ENCODE results near the gene NRXN2.

Gene NRXN2

GRCh38 chr11:64716473-64717267 is 6.3 kb downstream of the NRXN2 start:
- Histone ChIP-seq H3K9me3 (ENCODE audit: insufficient read depth, low read depth, low read length) (no peaks in the 10 kb centered on the region), H3K4me1 (ENCODE audit: insufficient read depth, low read length) (peaks cover under 1% of the 10 kb centered on the region; the same call in 1 of the 2 replicates), H3K27me3 (ENCODE audit: insufficient read depth, low read length) (peaks cover 71% of the 10 kb centered on the region), H3K4me3 (ENCODE audit: low read length) (no peak overlapping the region), H3K36me3 (ENCODE audit: insufficient read depth, low read length) (no peaks in the 10 kb centered on the region), H3K9ac (ENCODE audit: low read depth, low read length) (no peak overlapping the region), H3K27ac (ENCODE audit: low read depth, low read length) (no peak overlapping the region)
- WGBS: 67% methylated on average over 21 of the region's 21 CpGs

GRCh38 chr11:64715756-64716472 is 7.1 kb downstream of the NRXN2 start:
- Histone ChIP-seq H3K9ac (ENCODE audit: low read depth, low read length) (no peak overlapping the region), H3K9me3 (ENCODE audit: insufficient read depth, low read depth, low read length) (no peaks in the 10 kb centered on the region), H3K27ac (ENCODE audit: low read depth, low read length) (no peak overlapping the region), H3K27me3 (ENCODE audit: insufficient read depth, low read length) (peaks cover 70% of the 10 kb centered on the region), H3K36me3 (ENCODE audit: insufficient read depth, low read length) (no peaks in the 10 kb centered on the region), H3K4me1 (ENCODE audit: insufficient read depth, low read length) (peaks cover 6% of the 10 kb centered on the region), H3K4me3 (ENCODE audit: low read length) (no peak overlapping the region)
- 75% methylated on average over 11 of the region's 13 CpGs for WGBS

GRCh38 chr11:64715110-64715509 is 7.9 kb downstream of the NRXN2 start:
- peaks cover 14% of the 10 kb centered on the region for H3K4me1 ChIP-seq (ENCODE audit: insufficient read depth, low read length)
- H3K9me3 ChIP-seq (ENCODE audit: insufficient read depth, low read depth, low read length): no peaks in the 10 kb centered on the region
- H3K36me3 ChIP-seq (ENCODE audit: insufficient read depth, low read length): no peaks in the 10 kb centered on the region
- peaks cover 66% of the 10 kb centered on the region for H3K27me3 ChIP-seq (ENCODE audit: insufficient read depth, low read length)
- no peak overlapping the region for H3K4me3 ChIP-seq (ENCODE audit: low read length)
- no peak overlapping the region for H3K27ac ChIP-seq (ENCODE audit: low read depth, low read length)
- H3K9ac ChIP-seq (ENCODE audit: low read depth, low read length): no peak overlapping the region
- WGBS: 78% methylated on average over 5 of the region's 5 CpGs

- peaks cover 15% of the 10 kb centered on the region for H3K4me1 ChIP-seq (ENCODE audit: insufficient read depth, low read length)
- H3K9me3 ChIP-seq (ENCODE audit: insufficient read depth, low read depth, low read length): no peaks in the 10 kb centered on the region
- H3K27me3 ChIP-seq (ENCODE audit: insufficient read depth, low read length): peaks cover 62% of the 10 kb centered on the region
- H3K4me3 ChIP-seq (ENCODE audit: low read length): no peak overlapping the region
- no peak overlapping the region for H3K27ac ChIP-seq (ENCODE audit: low read depth, low read length)
- no peak overlapping the region for H3K9ac ChIP-seq (ENCODE audit: low read depth, low read length)
- 73% methylated on average over 5 of the region's 5 CpGs for WGBS
- H3K36me3 ChIP-seq (ENCODE audit: insufficient read depth, low read length): no peaks in the 10 kb centered on the region
These were observed 8.3 kb downstream of the NRXN2 start for GRCh38 chr11:64714666-64715065.

GRCh38 chr11:64713781-64714363 is 9.1 kb downstream of the NRXN2 start:
- H3K9ac ChIP-seq (ENCODE audit: low read depth, low read length): no peak overlapping the region
- H3K27ac ChIP-seq (ENCODE audit: low read depth, low read length): no peak overlapping the region
- no peaks in the 10 kb centered on the region for H3K9me3 ChIP-seq (ENCODE audit: insufficient read depth, low read depth, low read length)
- no peaks in the 10 kb centered on the region for H3K36me3 ChIP-seq (ENCODE audit: insufficient read depth, low read length)
- peaks cover 15% of the 10 kb centered on the region for H3K4me1 ChIP-seq (ENCODE audit: insufficient read depth, low read length)
- H3K4me3 ChIP-seq (ENCODE audit: low read length): peak overlapping the region; percentile 46
- H3K27me3 ChIP-seq (ENCODE audit: insufficient read depth, low read length): peaks cover 62% of the 10 kb centered on the region
- 3% methylated on average over 39 of the region's 39 CpGs for WGBS

GRCh38 chr11:64713016-64713707 is 9.8 kb downstream of the NRXN2 start:
- Histone ChIP-seq H3K4me3 (ENCODE audit: low read length) (peak overlapping the region; percentile 46), H3K36me3 (ENCODE audit: insufficient read depth, low read length) (no peaks in the 10 kb centered on the region), H3K9me3 (ENCODE audit: insufficient read depth, low read depth, low read length) (no peaks in the 10 kb centered on the region), H3K27ac (ENCODE audit: low read depth, low read length) (no peak overlapping the region), H3K4me1 (ENCODE audit: insufficient read depth, low read length) (peaks cover 15% of the 10 kb centered on the region), H3K27me3 (ENCODE audit: insufficient read depth, low read length) (peaks cover 62% of the 10 kb centered on the region), H3K9ac (ENCODE audit: low read depth, low read length) (no peak overlapping the region)
- 2% methylated on average over 111 of the region's 111 CpGs for WGBS

- Histone ChIP-seq H3K27ac (ENCODE audit: low read depth, low read length) (no peak overlapping the region), H3K4me3 (ENCODE audit: low read length) (peak overlapping the region; percentile 46; the same call in 1 of the 2 replicates), H3K27me3 (ENCODE audit: insufficient read depth, low read length) (peaks cover 62% of the 10 kb centered on the region), H3K9me3 (ENCODE audit: insufficient read depth, low read depth, low read length) (no peaks in the 10 kb centered on the region), H3K4me1 (ENCODE audit: insufficient read depth, low read length) (peaks cover 15% of the 10 kb centered on the region), H3K9ac (ENCODE audit: low read depth, low read length) (no peak overlapping the region), H3K36me3 (ENCODE audit: insufficient read depth, low read length) (no peaks in the 10 kb centered on the region)
- WGBS: 20% methylated on average over 45 of the region's 45 CpGs
These were observed 10.5 kb downstream of the NRXN2 start for GRCh38 chr11:64712430-64713015.

GRCh38 chr11:64711956-64712362 is 11.0 kb downstream of the NRXN2 start:
- 73% methylated on average over 19 of the region's 19 CpGs for WGBS
- Histone ChIP-seq H3K27ac (ENCODE audit: low read depth, low read length) (no peak overlapping the region), H3K9me3 (ENCODE audit: insufficient read depth, low read depth, low read length) (no peaks in the 10 kb centered on the region), H3K4me1 (ENCODE audit: insufficient read depth, low read length) (peaks cover 15% of the 10 kb centered on the region), H3K4me3 (ENCODE audit: low read length) (peak overlapping the region; percentile 40), H3K27me3 (ENCODE audit: insufficient read depth, low read length) (peaks cover 56% of the 10 kb centered on the region), H3K36me3 (ENCODE audit: insufficient read depth, low read length) (no peaks in the 10 kb centered on the region), H3K9ac (ENCODE audit: low read depth, low read length) (no peak overlapping the region)

- WGBS: 35% methylated on average over 46 of the region's 46 CpGs
- no peak overlapping the region for H3K27ac ChIP-seq (ENCODE audit: low read depth, low read length)
- H3K4me1 ChIP-seq (ENCODE audit: insufficient read depth, low read length): peaks cover 15% of the 10 kb centered on the region
- peak overlapping the region; percentile 40 for H3K4me3 ChIP-seq (ENCODE audit: low read length)
- H3K9ac ChIP-seq (ENCODE audit: low read depth, low read length): no peak overlapping the region
- H3K36me3 ChIP-seq (ENCODE audit: insufficient read depth, low read length): no peaks in the 10 kb centered on the region
- peaks cover 54% of the 10 kb centered on the region for H3K27me3 ChIP-seq (ENCODE audit: insufficient read depth, low read length)
- no peaks in the 10 kb centered on the region for H3K9me3 ChIP-seq (ENCODE audit: insufficient read depth, low read depth, low read length)
These were observed 11.7 kb downstream of the NRXN2 start for GRCh38 chr11:64711138-64711955.
